NCI-H1105 treated with DMSO at 0.1 percent for 48 hours (cell line): ENCODE data around the gene SHISA3.

Experiments
- DNase-seq: peaks from one replicate; lab custom pipeline; 2025; lab: John Stamatoyannopoulos, UW

The SHISA3 gene

GRCh38 chr4:42391981-42392380, 5.3 kb upstream of the SHISA3 start:
- DNase-seq: no peak

- no peak for DNase-seq
Observed at GRCh38 chr4:42392436-42392835, 4.9 kb upstream of the SHISA3 start.

GRCh38 chr4:42395595-42395994, 1.7 kb upstream of the SHISA3 start:
- DNase-seq: no peak

- DNase-seq: no peak
Observed at GRCh38 chr4:42396361-42396751, 932 bp upstream of the SHISA3 start.

DNA sequence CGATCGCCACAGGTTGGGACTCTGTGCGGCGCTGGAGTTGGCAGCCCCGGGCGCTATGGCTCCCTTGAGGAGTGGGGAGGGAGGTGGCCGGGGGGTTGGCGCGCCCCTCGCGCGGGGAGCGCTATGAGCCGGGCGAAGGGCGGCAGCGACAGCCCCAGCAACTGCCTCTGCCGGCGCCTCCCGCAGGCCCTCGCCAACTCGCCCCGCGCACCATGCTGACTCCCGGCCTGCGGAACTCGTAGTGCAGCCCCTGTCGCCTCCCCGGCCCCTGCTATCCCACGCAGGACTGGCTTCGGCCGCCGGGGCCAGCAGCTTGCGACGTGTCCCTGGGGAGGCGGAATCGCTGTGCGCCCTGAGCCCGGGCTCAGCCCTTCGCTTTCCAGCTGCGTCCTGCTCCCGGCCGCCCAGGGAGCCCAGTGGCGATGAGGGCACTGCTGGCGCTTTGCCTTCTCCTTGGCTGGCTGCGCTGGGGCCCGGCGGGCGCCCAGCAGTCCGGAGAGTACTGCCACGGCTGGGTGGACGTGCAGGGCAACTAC, 415 bp downstream of the SHISA3 start:
- no peak for DNase-seq

DNA sequence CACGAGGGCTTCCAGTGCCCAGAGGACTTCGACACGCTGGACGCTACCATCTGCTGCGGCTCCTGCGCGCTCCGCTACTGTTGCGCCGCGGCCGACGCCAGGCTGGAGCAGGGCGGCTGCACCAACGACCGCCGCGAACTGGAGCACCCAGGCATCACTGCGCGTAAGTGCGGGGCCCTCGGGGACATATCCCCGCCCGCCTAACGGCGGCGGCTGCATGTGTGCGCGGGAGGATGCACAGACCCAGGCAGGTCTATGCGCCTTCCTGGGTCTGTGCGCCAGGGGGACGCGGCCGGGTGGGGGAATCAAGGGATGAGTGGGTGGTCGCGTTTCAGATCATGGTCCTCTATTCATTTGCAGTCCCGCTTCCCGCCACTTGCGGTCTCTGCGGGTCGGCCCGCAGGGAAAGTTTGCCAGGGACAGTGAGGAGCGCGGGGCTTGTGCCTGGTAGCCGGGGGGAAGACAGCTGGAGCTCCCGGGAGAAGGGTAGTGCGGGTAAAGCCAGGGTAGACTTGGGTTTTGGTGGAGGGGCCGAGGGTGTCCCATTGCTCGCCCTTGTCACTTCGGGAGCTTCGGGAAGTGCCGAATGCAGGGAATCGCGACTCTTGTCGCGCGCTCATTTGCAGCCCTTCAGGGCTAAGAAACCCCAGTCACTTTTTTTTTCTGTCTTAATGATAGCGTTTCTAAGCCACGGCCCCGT, 1.0 kb downstream of the SHISA3 start:
- no peak for DNase-seq

DNA sequence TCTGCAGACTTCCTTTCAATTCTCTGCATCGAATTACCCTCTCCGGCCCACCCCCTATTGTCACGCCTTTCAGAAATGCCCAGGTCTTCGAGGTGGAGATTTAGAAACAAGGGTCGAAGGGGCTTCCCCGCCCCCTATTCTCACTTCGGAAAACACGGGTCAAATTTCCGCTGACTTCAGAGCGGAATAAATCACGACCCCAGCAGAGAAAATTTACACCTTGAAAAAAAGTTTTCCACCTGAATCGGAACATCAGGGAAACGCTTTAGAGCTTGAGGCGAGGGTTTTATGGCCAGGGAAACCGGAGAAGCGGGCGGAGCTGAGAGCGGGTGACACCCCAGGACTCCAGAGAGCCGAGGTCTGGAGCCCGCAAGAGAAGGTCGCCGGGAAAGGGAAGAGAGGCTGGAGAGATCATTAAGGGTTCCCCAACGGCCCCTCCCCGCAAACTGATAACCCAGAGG, 1.6 kb downstream of the SHISA3 start:
- DNase-seq: no peak

DNA sequence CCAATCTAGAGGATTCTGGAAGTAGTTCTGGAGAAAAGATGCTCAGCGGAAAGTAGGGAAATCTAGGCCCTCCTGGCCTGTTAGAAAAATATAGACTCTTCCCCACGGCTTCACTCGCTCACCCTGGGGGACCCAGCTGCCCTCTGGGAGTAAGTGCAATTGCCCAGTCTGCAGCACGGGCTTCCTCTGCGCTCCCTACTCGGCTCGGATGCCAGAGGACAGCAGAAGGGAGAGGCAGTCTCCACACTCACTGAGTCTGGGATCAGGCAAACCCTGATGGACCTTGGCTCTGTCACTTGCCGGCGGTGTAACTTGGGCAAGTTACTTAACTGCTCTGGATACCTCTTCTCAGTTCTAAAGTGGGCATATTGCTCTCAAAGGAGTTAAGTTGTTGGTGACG, 2.1 kb downstream of the SHISA3 start:
- no peak for DNase-seq

DNA sequence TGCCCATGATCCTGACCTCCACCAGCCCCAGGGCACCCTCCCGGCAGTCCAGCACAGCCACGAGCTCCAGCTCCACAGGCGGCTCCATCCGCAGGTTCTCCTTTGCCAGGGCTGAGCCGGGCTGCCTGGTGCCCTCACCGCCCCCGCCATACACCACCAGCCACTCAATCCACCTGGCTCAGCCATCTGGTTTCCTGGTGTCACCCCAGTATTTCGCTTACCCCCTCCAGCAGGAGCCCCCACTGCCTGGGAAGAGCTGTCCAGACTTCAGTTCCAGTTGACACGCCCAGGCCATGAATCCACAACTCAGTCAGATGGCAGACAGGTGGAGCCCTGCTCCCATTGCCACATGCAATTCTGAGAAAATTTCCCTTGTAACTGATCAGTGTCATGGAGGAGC, 3.9 kb downstream of the SHISA3 start:
- DNase-seq: no peak

GRCh38 chr4:42404001-42404400, 6.7 kb downstream of the SHISA3 start:
- no peak for DNase-seq

DNA sequence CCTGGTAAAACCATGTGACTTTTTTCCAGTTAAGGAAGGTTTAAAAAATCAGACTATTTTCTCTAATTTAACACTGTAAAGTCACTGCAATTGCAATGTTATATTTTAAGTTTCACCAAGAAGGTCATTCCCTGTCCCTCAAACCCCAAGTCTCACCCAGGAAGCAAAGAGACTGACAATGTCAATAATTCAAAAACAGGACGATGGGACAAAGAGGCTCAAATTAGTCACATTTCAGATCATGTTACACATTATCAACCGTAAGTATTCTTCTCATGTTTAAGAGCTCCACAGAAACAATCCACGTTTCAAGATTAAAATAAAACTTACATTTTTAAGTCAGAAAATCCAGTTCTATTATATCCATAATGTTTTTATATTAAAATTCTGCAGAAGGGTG, 13.2 kb downstream of the SHISA3 start:
- DNase-seq: no peak

DNA sequence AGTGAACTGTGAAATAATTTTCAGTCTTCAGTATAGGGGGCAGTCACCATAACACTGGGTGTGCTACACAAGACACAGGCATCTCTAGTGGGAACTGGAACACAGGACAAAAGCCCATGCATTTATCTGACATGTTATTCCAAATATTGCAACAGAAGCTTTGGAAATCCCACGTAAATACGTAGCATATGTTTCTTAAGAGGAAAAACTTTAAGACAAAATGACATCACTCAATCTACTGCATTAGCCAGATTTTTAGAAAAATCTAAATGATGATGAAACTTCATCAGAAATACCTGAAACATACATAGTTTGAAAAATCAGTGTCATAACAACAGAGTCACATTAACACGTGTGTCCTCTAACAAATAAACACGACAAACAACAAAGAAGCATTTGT, 14.5 kb downstream of the SHISA3 start:
- no peak for DNase-seq

GRCh38 chr4:42412251-42412650, 15.0 kb downstream of the SHISA3 start:
- no peak for DNase-seq

GRCh38 chr4:42415281-42415680, 18.0 kb downstream of the SHISA3 start:
- no peak for DNase-seq

DNA sequence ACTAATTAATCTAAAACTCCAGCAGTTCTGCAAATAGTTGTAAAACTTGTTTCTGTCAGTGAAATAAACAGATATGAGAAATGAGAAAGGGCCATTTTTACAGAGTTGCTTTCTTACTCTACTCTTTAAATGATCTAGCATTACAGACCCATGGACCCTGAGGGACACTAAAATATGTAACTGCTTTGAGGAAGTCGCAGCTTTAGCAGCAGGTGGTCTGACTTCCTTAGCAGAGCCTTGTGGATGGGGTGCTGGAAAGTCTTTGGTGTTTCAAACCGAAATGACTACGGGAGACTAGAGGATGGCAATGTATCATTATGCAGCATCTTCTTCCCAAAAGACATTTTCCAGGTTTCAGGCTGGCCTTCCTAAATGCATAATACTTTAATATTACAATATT, 18.7 kb downstream of the SHISA3 start:
- no peak for DNase-seq

DNA sequence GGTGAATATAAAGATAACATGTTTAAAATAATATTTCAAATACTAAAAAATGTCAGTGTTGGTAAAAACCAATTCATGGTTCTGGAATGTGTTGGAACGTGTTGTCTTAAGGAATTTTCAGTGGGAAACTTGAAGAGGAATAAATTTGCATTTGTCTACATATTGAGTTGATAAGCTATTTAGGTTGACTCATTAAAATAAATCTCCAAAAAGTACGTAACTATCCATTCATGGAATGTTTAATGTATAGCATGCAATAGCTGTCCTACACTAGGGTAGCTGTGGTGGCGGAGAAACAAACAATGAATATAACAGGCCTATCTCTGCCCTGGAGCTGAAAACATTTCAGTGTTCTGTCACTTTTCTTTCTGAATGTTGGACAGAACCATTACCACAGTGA, 20.3 kb downstream of the SHISA3 start:
- DNase-seq: no peak

- no peak for DNase-seq
Observed at GRCh38 chr4:42420140-42420539, 22.9 kb downstream of the SHISA3 start.

DNA sequence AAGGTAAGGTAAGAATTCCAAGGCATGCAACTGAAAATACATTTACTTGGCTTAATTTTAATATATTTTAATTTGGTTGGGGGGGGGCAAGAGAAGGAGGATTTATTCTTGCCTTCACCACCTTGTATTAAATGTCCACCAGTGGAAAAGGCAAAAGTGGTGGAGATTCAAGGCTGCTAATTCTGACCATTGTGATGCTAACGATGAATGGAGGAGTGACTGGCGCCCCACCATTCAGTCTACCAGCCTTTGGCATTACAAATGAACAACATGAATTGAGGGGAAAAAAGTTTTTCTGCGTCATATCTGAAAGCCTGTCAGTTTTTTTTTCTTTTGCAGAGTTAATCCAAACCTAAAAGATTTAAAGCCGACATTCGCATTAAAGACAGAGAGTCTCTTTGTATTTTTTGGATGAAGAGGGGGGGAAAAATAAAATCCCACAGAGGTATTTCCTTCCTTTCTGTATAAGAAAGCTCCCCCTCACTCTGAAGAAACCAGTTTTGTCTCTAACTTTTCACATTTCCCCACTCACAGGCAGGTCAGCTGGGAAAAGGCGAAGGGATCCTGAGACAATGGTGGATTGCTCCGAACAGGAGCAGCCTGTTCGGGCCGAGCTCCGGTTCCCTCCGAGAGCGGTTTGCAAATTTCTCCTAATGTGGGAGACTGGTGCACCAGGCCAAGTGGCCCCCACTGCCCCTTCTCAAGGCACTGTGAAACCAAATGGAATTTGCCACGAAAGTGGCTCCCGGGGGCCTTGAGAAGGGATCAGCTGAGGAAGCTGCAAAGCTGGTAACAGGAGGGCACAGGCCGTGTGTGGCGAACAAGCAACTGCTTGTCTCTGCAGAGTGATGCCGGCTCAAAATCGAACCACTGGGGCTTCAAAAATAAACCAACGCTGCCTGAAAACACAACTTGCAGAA, 28.1 kb downstream of the SHISA3 start:
- DNase-seq: no peak

DNA sequence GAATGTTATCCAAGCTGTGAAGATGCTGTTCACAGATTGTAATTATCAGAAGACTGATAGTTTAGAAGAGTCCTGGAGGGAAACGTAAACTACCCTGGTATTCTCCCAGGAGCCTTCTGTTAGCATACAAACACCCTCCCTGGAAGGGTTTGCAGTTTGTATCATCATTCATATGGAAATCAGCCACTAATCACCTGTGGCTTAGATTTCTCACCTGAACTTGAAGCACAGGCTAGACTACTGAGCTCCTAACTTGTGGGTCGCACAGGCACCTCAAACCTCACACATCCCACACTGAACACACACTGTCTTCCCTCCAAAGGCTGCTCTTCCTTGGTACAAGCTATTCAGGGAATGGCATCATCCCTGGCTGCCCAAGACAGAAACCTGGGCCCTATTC, 30.7 kb downstream of the SHISA3 start:
- no peak for DNase-seq

- no peak for DNase-seq
Observed at GRCh38 chr4:42436928-42437565, 39.8 kb downstream of the SHISA3 start.

- DNase-seq: no peak
Observed at GRCh38 chr4:42440083-42440482, 42.8 kb downstream of the SHISA3 start.

- DNase-seq: no peak
Observed at GRCh38 chr4:42442601-42443000, 45.3 kb downstream of the SHISA3 start.

DNA sequence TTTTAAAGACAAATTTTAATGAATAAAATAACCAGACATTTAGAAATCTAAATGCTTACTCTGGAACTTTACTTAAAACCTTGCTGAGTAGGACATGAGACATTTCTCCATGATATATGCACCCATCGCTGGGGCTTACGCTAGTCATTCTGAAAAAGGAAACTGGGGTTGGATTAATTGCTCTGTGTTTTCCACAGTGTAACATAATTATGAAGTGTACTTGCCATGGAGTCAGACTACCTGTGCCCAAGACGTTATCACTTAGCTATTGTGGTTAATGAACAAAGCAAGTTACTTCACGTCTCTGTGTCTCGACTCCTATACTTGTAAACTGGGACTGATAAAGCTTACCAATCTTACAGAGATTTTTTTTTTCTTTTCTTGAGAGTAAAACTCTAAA, 47.8 kb downstream of the SHISA3 start:
- DNase-seq: no peak
